SK-N-SH (cell line): Measurements from ENCODE around the gene CD160.

Experiments used
- TF ChIP-seq, protein P1 (sequence below): IDR thresholded peaks from 2 replicates; pipeline ENCODE4 v1.4.0; 2012; ENCODE audit warnings: low read depth, borderline replicate concordance
- TF ChIP-seq, protein P2 (sequence below): fragments of 200-600 bp; sonication (generic); IDR thresholded peaks from 2 replicates; pipeline ENCODE4 v1.6.1; 2017; ENCODE audit warnings: antibody characterized with exemption, mild to moderate bottlenecking, moderate library complexity

DNA sequence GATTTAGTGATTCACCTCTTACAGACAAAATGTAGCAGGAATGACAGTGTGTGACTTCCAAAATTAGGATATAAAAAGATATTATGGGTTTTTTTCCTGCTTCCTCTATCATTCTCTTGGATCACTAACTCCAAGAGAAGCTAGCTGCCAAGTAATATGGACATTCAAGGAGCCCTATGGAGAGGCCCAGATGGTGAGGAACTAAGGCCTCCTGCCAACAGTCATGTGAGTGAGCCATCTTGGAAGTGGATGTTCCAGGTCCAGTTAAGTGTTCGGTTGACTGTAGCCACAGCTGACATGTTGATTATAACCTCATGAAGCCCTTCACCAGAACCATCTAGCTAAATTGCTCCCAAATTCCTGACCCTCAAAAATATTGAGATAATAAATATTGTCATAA is 38.8 kb downstream of the CD160 start:
- TF ChIP-seq, protein P1, sequence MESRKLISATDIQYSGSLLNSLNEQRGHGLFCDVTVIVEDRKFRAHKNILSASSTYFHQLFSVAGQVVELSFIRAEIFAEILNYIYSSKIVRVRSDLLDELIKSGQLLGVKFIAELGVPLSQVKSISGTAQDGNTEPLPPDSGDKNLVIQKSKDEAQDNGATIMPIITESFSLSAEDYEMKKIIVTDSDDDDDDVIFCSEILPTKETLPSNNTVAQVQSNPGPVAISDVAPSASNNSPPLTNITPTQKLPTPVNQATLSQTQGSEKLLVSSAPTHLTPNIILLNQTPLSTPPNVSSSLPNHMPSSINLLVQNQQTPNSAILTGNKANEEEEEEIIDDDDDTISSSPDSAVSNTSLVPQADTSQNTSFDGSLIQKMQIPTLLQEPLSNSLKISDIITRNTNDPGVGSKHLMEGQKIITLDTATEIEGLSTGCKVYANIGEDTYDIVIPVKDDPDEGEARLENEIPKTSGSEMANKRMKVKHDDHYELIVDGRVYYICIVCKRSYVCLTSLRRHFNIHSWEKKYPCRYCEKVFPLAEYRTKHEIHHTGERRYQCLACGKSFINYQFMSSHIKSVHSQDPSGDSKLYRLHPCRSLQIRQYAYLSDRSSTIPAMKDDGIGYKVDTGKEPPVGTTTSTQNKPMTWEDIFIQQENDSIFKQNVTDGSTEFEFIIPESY = no peak
- TF ChIP-seq, protein P2, sequence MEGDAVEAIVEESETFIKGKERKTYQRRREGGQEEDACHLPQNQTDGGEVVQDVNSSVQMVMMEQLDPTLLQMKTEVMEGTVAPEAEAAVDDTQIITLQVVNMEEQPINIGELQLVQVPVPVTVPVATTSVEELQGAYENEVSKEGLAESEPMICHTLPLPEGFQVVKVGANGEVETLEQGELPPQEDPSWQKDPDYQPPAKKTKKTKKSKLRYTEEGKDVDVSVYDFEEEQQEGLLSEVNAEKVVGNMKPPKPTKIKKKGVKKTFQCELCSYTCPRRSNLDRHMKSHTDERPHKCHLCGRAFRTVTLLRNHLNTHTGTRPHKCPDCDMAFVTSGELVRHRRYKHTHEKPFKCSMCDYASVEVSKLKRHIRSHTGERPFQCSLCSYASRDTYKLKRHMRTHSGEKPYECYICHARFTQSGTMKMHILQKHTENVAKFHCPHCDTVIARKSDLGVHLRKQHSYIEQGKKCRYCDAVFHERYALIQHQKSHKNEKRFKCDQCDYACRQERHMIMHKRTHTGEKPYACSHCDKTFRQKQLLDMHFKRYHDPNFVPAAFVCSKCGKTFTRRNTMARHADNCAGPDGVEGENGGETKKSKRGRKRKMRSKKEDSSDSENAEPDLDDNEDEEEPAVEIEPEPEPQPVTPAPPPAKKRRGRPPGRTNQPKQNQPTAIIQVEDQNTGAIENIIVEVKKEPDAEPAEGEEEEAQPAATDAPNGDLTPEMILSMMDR = no peak
